ENCODE measurements around the gene TRABD2B. TPM values are rescaled to one million over a fixed set of nuclear protein-coding genes. Genes with fewer than 3 reads are reported as not detected.
A peak's percentile ranks its signal among the peaks of the same experiment; 100 is the strongest.

TRABD2B gene
- total RNA-seq (2012; rRNA removed) = not detected in 2 replicates
- polyA plus RNA-seq (2012; rRNA removed) = not detected in 2 replicates
- polyA plus RNA-seq (2012; cell fraction: cytosol; rRNA removed) = not detected in 2 replicates
- polyA plus RNA-seq (2012; cell fraction: nucleus; rRNA removed; ENCODE audit: low replicate concordance) = not detected in 2 replicates
- Bru-seq, nascent RNA = percentile 2 among the genes with signal in this experiment
- percentile 2 among the genes with signal in this experiment for BruChase-seq, experiment 1, labeled RNA remaining after a 6-hour chase
- percentile 5 among the genes with signal in this experiment for BruChase-seq, experiment 2, labeled RNA remaining after a 2-hour chase
- long read RNA-seq = 0 reads

DNA sequence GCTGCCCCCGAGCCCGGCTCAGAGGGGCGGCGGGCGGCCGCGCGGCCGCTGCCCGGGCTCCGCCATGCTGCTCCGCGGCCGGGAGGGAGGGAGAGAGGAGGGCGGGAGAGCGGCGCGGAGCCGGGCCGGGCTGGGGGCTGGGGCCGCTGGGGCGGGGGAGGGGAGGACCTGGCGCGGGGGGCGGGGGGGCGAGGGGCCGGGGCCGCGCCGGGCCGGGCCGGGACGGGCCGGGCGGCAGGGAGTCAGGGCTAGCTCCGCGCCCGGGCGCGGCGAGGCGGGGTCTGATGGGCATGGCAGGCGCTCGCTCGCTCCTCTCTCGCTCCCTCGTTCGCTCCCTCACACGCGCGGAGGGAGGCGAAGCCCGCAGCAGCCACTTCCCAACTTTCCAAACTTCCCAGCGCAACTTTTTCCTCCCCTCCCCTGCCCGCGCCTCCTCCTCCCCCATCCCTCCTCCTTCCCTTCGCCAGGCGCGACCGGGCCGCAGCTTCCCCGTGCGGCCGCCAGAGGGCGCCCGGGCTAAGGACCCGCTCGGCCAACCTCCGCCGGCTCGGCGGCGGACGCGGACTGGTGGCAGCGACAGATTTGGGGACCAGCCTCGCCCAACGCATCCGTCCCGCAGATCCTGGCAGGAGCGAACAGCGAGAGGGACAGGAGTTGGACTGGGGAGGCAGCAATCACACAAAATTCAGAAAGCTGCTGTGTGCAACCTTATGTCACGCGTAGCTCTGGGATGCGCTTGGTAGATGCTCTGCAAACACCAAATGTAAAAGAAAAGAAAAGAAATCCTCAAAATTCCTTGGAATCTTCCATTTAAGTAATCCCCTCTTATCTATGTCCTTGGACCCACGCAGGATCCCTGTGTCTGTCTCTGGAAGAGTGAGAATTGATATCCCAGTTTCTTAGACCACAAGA is at the start of gene TRABD2B:
Gene TRABD2B, minus strand, starts transcription at position 97 of the 912 bp plus-strand sequence.
- no peak within 1 kb of the TSS for H2AK9ac ChIP-seq (replicated peaks; ENCODE audit: low read depth, low read length, poor library complexity)
- peak within 1 kb of the TSS; percentile 93 for H2AFZ ChIP-seq (replicated peaks; ENCODE audit: low read length, poor library complexity)
- WGBS, 2 experiments (ENCODE audit: extremely low coverage in 2 of 2, insufficient read length in 1 of 2) = 2% methylated on average over 23 of the region's 86 CpGs; no CpG with 5 or more reads in 1 of the 2 experiments
- H2BK15ac ChIP-seq (ENCODE audit: low read depth, low read length) = no peak within 1 kb of the TSS
- H3K9ac ChIP-seq (ENCODE audit: low read depth, low read length) = no peak within 1 kb of the TSS
- no peaks in the 10 kb centered on the region for H4K20me1 ChIP-seq (ENCODE audit: insufficient read depth, low read length)
- H3K4me2 ChIP-seq (ENCODE audit: low read depth, low read length) = peak within 1 kb of the TSS; percentile 83; the same call in 1 of the 2 replicates
- POLR2A ChIA-PET (ENCODE audit: unreplicated experiment) = no interaction called here
- H3K27me3 ChIP-seq (ENCODE audit: control insufficient read depth, insufficient read depth, low read length) = peaks cover 35% of the 10 kb centered on the region
- no peak within 1 kb of the TSS for H3K23ac ChIP-seq (ENCODE audit: low read depth, low read length)
- H2AK5ac ChIP-seq (ENCODE audit: low read depth, low read length) = no peak within 1 kb of the TSS
- CTCF ChIA-PET = interaction anchor here (0.5 to 1.4 kb wide), 9 partner anchors 9 to 1001 kb away, joined by 3 to 4 read pairs (median 3); no protein-coding TSS in a partner anchor
- DNase-seq (peak; percentile 34), ATAC-seq (ENCODE audit: low read depth) (peak; percentile 99)
- no peak within 1 kb of the TSS for H3K27ac ChIP-seq (ENCODE audit: insufficient read depth, low read length)
- peak within 1 kb of the TSS; percentile 49 for H3K4me3 ChIP-seq (ENCODE audit: insufficient read depth, low read depth, low read length)
- H4K8ac ChIP-seq (ENCODE audit: low read depth in 2 of 2, low read length in 2 of 2) = no peak within 1 kb of the TSS
- H4K5ac ChIP-seq (ENCODE audit: low read depth, low read length) = no peak within 1 kb of the TSS
- dilution Hi-C loops (cut with HindIII; ENCODE audit: low sequenced_read_pairs, unreplicated experiment) = no loop called here
- no peaks in the 10 kb centered on the region for H3K79me1 ChIP-seq (ENCODE audit: low read depth in 1 of 2, low read length in 2 of 2)
- no peaks in the 10 kb centered on the region for H3K9me1 ChIP-seq (ENCODE audit: insufficient read depth, low read length)
- H3K4me1 ChIP-seq (ENCODE audit: control insufficient read depth, insufficient read depth, low read length) = no peaks in the 10 kb centered on the region
- no peak within 1 kb of the TSS for H3K4ac ChIP-seq (ENCODE audit: low read depth, low read length)
- intact Hi-C loops (cut with micrococcal nuclease) = loop anchor here (10.0 kb wide), 1 partner anchor 207 kb away; no protein-coding TSS in a partner anchor
- H2BK120ac ChIP-seq (ENCODE audit: low read depth, low read length) = no peak within 1 kb of the TSS
- H3K14ac ChIP-seq (replicated peaks; ENCODE audit: low read depth, low read length) = no peak within 1 kb of the TSS
- BruUV-seq (replicated peaks) = no TSS peak
- no peak for TF ChIP-seq BHLHE40 (IDR thresholded peaks at IDR 0.05; ENCODE audit: low read depth, low read length)
- TF ChIP-seq SMC3 (IDR thresholded peaks at IDR 0.05; ENCODE audit: low read depth, low read length) = peak; percentile 54
- TF ChIP-seq, protein P1, sequence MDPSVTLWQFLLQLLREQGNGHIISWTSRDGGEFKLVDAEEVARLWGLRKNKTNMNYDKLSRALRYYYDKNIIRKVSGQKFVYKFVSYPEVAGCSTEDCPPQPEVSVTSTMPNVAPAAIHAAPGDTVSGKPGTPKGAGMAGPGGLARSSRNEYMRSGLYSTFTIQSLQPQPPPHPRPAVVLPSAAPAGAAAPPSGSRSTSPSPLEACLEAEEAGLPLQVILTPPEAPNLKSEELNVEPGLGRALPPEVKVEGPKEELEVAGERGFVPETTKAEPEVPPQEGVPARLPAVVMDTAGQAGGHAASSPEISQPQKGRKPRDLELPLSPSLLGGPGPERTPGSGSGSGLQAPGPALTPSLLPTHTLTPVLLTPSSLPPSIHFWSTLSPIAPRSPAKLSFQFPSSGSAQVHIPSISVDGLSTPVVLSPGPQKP (IDR thresholded peaks at IDR 0.05; ENCODE audit: borderline replicate concordance, low read depth, low read length) = no peak
- TF ChIP-seq MAZ (IDR thresholded peaks at IDR 0.05; ENCODE audit: borderline replicate concordance, low read depth, low read length) = peak; percentile 55; the same call in 1 of the 2 replicates
- peak; percentile 53 for TF ChIP-seq RAD21 (IDR thresholded peaks at IDR 0.05; ENCODE audit: low read length)
- no peak for TF ChIP-seq NFE2L2 (IDR thresholded peaks at IDR 0.05; ENCODE audit: low read depth, low read length)
- TF ChIP-seq, protein P2, sequence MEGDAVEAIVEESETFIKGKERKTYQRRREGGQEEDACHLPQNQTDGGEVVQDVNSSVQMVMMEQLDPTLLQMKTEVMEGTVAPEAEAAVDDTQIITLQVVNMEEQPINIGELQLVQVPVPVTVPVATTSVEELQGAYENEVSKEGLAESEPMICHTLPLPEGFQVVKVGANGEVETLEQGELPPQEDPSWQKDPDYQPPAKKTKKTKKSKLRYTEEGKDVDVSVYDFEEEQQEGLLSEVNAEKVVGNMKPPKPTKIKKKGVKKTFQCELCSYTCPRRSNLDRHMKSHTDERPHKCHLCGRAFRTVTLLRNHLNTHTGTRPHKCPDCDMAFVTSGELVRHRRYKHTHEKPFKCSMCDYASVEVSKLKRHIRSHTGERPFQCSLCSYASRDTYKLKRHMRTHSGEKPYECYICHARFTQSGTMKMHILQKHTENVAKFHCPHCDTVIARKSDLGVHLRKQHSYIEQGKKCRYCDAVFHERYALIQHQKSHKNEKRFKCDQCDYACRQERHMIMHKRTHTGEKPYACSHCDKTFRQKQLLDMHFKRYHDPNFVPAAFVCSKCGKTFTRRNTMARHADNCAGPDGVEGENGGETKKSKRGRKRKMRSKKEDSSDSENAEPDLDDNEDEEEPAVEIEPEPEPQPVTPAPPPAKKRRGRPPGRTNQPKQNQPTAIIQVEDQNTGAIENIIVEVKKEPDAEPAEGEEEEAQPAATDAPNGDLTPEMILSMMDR (conservative IDR thresholded peaks at IDR 0.05; ENCODE audit: low read depth, low read length) = peak; percentile 87
- H2BK20ac ChIP-seq (ENCODE audit: low read depth, low read length) = no peak within 1 kb of the TSS
- in situ Hi-C loops (cut with MboI; ENCODE audit: low sequenced_read_pairs) = no loop called here
- H2BK5ac ChIP-seq (ENCODE audit: low read depth, low read length, poor library complexity, severe bottlenecking) = no peak within 1 kb of the TSS
- H4K91ac ChIP-seq (ENCODE audit: insufficient read depth, low read depth, low read length) = no peak within 1 kb of the TSS
- H3K9me3 ChIP-seq (ENCODE audit: control insufficient read depth, insufficient read depth, low read length) = no peaks in the 10 kb centered on the region
- H3K36me3 ChIP-seq (ENCODE audit: control insufficient read depth, insufficient read depth, low read length) = no peaks in the 10 kb centered on the region
- H3K56ac ChIP-seq (ENCODE audit: extremely low read depth, insufficient read depth, low read length) = no peak within 1 kb of the TSS
- no peak within 1 kb of the TSS for H3K18ac ChIP-seq (ENCODE audit: low read depth, low read length)
